BJ (cell line): ENCODE data around the gene CRTC1. TPM values are rescaled to one million over a fixed set of nuclear protein-coding genes. Genes with fewer than 3 reads are reported as not detected.
"Not testable (repeated sequence)": the region's sequence is repeated elsewhere in the genome, so short reads cannot be mapped to it uniquely, and the experiment has no call there.

Experiments
- CTCF ChIA-PET: fragments of 350-600 bp; formaldehyde crosslinking; extraction: SDS; loops from one replicate; lab custom pipeline; 2021; ENCODE audit warnings: antibody characterized with exemption, inconsistent platforms; lab: Yijun Ruan, JAX
- POLR2A ChIA-PET: fragments of 300-600 bp; sonication (Branson Sonifier 250); formaldehyde crosslinking; extraction: SDS; loops from one replicate; lab custom pipeline; 2021; ENCODE audit warnings: antibody characterized with exemption; lab: Charles Lee
- DNase-seq: peaks from one replicate; pipeline ENCODE4 v3.0.0-alpha.2; 2011; ENCODE audit warnings: low read depth
- H3K27me3 ChIP-seq: 2 replicates; pipeline ENCODE4 v1.6.0; 2011; ENCODE audit warnings: low read length; ENCODE audit not compliant: control insufficient read depth, insufficient read depth
- H3K36me3 ChIP-seq: 2 replicates; pipeline ENCODE4 v1.5.1; 2011; ENCODE audit warnings: low read length; ENCODE audit not compliant: control insufficient read depth, insufficient read depth
- H3K4me3 ChIP-seq: 2 replicates; pipeline ENCODE4 v1.5.1; 2011; ENCODE audit warnings: low read depth, mild to moderate bottlenecking, control low read depth, low read length
- CTCF ChIP-seq: IDR thresholded peaks from 2 replicates; pipeline ENCODE4 v1.5.1; 2011; ENCODE audit warnings: low read depth, mild to moderate bottlenecking, control low read depth, inconsistent platforms, low read length, moderate library complexity; ENCODE audit not compliant: insufficient read depth
- polyA plus RNA-seq: library from polyadenylated mRNA; depleted of rRNA; stranded (reverse); fragments of >200 nt; gene quantifications from 2 replicates; pipeline ENCODE4 v1.2.3, GENCODE V29; 2011

CRTC1 gene
- polyA plus RNA-seq, 1 experiment: 1.5 TPM

GRCh38 chr19:18730885-18731513, 47.5 kb downstream of the CRTC1 start:
- no peaks in the 10 kb centered on the region for H3K36me3 ChIP-seq
- ChIA-PET CTCF (no interaction called here), POLR2A (no interaction called here)
- H3K27me3 ChIP-seq: no peaks in the 10 kb centered on the region
- no peak overlapping the region for H3K4me3 ChIP-seq
- no peak for DNase-seq
- TF ChIP-seq CTCF: no peak

GRCh38 chr19:18731562-18732008, 48.1 kb downstream of the CRTC1 start:
- ChIA-PET POLR2A (no interaction called here), CTCF (no interaction called here)
- Histone ChIP-seq H3K36me3 (no peaks in the 10 kb centered on the region), H3K4me3 (no peak overlapping the region), H3K27me3 (no peaks in the 10 kb centered on the region)
- TF ChIP-seq CTCF: no peak
- no peak for DNase-seq

- Histone ChIP-seq H3K4me3 (no peak overlapping the region), H3K27me3 (no peaks in the 10 kb centered on the region), H3K36me3 (no peaks in the 10 kb centered on the region)
- DNase-seq: no peak
- no peak for TF ChIP-seq CTCF
- ChIA-PET CTCF (interaction anchor here (0.6 kb wide), 1 partner anchor 15 kb away, joined by 5 read pairs; no protein-coding TSS in a partner anchor), POLR2A (no interaction called here)
These were observed 49.7 kb downstream of the CRTC1 start for GRCh38 chr19:18733196-18733647.

DNA sequence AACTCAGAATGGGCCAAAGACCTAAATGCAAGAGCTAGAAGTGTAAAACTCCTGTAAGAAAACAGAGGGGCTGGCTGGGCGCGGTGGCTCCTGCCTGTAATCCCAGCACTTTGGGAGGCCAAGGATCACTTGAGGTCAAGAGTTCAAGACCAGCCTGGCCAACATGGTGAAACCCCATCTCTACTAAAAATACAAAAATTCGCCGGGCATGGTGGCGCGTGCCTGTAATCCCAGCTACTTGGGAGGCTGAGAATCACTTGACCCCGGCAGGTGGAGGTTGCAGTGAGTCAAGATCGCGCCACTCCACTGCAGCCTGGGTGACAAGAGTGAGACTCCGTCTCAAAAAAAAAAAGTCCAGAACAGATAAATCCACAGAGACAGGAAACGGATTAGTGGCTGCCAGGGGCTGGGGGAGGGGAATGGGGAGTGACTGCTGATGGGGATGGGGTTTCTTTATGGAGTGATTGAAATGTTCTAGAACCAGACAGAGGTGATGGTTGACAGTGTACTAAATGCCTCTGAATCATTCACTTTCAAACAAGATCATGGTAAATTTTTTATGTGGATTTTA, 50.4 kb downstream of the CRTC1 start:
- DNase-seq, POLR2A ChIA-PET: not testable (repeated sequence)
- CTCF ChIA-PET: interaction anchor here (0.6 kb wide), 1 partner anchor 15 kb away, joined by 5 read pairs; no protein-coding TSS in a partner anchor

GRCh38 chr19:18735324-18735723, 51.8 kb downstream of the CRTC1 start:
- ChIA-PET CTCF (no interaction called here), POLR2A (no interaction called here)
- no peak for TF ChIP-seq CTCF
- Histone ChIP-seq H3K4me3 (no peak overlapping the region), H3K36me3 (no peaks in the 10 kb centered on the region), H3K27me3 (no peaks in the 10 kb centered on the region)
- DNase-seq: no peak

More for the DNA sequence above, 50.4 kb downstream of the CRTC1 start:
- H3K36me3 ChIP-seq, H3K4me3 ChIP-seq, H3K27me3 ChIP-seq: not testable (repeated sequence)
